Central memory CD4-positive, alpha-beta T cell (primary cell): Measurements from ENCODE around the gene PGF.

Experiments
- DNase-seq: peaks from one replicate; pipeline ENCODE4 v3.0.0; 2022

PGF gene

GRCh38 chr14:74954947-74955228, 509 bp downstream of the PGF start:
- DNase-seq, result no peak

GRCh38 chr14:74954232-74954946, 1.0 kb downstream of the PGF start:
- no peak for DNase-seq

GRCh38 chr14:74953686-74954085, 1.7 kb downstream of the PGF start:
- DNase-seq, result no peak

GRCh38 chr14:74952697-74953484, 2.5 kb downstream of the PGF start:
- no peak for DNase-seq

- no peak for DNase-seq
Observed at GRCh38 chr14:74952180-74952665, 3.2 kb downstream of the PGF start.

- no peak for DNase-seq
Observed at GRCh38 chr14:74951443-74952179, 3.8 kb downstream of the PGF start.

GRCh38 chr14:74950795-74951442, 4.5 kb downstream of the PGF start:
- no peak for DNase-seq

- DNase-seq, result no peak
Observed at GRCh38 chr14:74949859-74950573, 5.4 kb downstream of the PGF start.

GRCh38 chr14:74949191-74949601, 6.2 kb downstream of the PGF start:
- no peak for DNase-seq

GRCh38 chr14:74948228-74949175, 6.9 kb downstream of the PGF start:
- DNase-seq, result no peak

- DNase-seq, result no peak
Observed at GRCh38 chr14:74947353-74948227, 7.8 kb downstream of the PGF start.

- no peak for DNase-seq
Observed at GRCh38 chr14:74946659-74947281, 8.6 kb downstream of the PGF start.

GRCh38 chr14:74945852-74946658, 9.3 kb downstream of the PGF start:
- peak; percentile 53 for DNase-seq

- no peak for DNase-seq
Observed at GRCh38 chr14:74945261-74945851, 10.0 kb downstream of the PGF start.

GRCh38 chr14:74942608-74943007, 12.8 kb downstream of the PGF start:
- no peak for DNase-seq

GRCh38 chr14:74942181-74942580, 13.2 kb downstream of the PGF start:
- no peak for DNase-seq

GRCh38 chr14:74941676-74942097, 13.7 kb downstream of the PGF start:
- DNase-seq, result peak; percentile 45

- no peak for DNase-seq
Observed at GRCh38 chr14:74940956-74941565, 14.3 kb downstream of the PGF start.
